ENCODE data around the gene RNF144A. TPM values are rescaled to one million over a fixed set of nuclear protein-coding genes. Genes with fewer than 3 reads are reported as not detected.

RNF144A gene
- total RNA-seq, 1 experiment from 2014 or later: 10.3 TPM

DNA sequence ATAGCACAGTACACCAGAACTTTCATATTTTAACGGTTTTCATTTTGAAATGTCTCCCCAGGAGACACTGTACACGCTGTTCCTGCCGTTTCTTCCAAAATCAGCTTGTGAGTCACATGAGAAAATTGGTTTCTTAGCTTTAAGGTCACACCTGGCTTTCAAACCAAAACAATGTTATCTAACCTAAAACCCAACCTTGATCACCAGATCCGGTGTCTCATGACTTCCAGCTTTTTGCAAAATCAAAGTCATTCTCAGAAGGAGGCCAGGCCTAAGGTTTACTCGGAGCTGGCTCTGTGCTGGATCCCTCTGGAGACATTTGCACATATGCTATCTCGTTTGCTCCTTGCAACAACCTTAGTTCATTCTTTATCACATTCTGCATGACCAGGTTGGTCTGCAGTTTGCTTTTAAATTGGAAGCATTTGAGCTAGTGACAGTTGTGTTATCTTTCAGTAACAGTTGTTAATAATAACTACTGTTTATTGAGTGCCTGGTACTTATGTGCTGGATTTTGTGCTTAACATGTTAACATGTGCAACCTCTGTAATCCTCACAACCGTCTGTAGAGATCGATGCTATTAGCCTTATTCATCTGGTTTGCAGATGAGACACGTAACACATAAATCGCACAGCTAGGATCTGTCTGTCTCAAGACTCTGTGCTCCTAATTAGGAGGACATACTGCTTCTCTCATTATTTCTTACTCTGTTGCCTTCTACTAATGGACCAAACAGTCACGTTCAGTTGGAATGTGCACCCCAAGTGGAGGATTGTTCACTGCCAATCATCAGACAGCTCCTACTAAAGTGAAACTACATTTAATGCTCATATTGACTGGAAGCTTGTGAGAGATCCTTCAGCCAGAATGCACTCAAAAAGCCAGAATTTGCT, 105.5 kb downstream of the RNF144A start:
- peak; percentile 64 for DNase-seq (ENCODE audit: low read depth)

DNA sequence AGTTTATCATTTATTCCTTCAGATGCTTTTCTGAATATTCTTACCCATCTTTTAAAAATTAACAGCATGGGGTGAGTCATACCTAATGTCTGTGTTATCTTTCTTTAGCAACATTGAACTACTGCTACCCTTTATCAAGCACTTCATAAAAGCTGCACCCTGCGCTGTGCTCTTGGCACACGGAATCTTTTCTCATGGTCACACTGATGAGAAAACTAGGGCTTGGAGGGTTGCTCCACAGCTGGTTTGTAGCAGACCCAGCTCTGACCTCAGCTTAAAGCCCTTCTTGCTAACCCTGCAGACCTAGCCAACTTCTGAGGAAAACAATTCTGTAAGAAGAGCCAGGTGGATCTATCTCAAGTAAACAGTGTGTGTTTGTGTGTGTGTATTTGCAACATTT, 106.3 kb downstream of the RNF144A start:
- DNase-seq (ENCODE audit: low read depth): peak; percentile 22

DNA sequence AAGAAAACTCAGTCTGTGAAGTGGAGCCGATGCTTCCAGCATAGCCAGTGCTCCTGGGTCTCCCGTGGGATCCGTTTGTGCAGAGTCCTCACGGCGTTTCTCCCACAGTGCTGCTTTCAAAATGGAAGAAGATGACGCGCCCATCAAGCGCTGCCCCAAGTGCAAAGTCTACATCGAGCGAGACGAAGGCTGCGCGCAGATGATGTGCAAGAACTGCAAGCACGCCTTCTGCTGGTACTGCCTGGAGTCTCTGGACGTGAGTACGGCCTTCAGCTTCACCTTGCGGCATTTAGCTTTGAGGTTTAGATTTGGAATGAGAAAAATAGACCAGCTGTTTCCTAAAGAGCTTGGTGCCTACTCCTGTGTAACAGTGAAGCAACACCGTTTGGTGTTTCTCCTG, 107.0 kb downstream of the RNF144A start:
- no peak for DNase-seq (ENCODE audit: low read depth)

DNA sequence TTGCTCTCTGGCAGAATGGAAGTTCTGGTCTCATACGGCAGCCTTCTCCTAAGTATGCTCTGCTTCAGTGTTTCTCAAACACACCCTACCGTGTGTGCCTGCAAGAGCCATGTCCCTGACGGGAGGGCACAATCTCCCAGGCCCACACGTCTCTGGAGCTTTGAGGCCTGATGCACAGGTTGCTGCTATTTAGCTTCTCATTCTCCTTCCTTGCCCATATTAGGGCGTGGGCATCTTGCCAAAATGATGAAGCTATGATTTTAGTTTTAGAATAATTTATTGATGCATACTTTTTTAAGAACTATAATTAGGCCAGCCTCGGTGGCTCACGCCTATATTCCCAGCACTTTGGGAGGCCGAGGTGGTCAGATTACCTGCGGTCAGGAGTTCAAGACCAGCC, 107.9 kb downstream of the RNF144A start:
- DNase-seq (ENCODE audit: low read depth): no peak

DNA sequence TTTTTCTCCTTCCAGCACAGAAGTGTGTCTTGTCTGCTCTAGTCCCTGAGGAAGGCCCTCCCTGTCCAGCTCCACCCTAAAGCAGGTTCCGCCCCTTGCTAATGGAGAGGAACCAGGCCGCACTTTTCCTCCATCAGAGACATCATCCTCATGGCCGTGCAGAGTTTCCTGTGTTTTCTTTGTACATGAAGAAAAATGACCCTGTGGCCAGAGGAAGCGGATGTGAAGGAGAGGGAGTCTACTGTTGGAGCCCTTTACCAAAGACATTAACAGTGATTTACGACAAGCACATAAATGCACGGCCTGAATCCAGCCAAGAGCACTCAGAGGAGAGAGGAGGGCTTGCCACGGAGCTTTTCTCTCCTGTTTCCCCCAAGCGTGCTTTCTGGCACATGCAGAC, 109.5 kb downstream of the RNF144A start:
- DNase-seq (ENCODE audit: low read depth): no peak

DNA sequence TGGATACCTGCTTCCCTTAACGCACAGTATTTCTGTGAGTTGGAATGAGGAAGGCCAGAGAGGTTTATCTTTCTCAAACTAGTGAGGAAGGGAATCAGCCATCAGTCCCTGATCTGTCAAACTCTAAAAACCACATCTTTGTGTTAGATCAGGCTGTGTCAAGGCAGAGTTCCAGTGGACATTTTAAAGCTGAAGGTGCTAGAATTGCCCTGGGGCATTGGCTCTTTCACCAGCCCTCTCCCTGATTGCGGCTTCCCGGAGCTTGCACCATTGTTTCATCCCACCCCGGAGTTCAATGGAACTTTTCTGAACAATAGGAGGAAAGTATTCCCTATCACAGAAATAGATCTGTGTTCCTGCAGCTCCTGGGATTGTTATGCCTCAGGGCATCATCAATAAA, 110.2 kb downstream of the RNF144A start:
- DNase-seq (ENCODE audit: low read depth): no peak

DNA sequence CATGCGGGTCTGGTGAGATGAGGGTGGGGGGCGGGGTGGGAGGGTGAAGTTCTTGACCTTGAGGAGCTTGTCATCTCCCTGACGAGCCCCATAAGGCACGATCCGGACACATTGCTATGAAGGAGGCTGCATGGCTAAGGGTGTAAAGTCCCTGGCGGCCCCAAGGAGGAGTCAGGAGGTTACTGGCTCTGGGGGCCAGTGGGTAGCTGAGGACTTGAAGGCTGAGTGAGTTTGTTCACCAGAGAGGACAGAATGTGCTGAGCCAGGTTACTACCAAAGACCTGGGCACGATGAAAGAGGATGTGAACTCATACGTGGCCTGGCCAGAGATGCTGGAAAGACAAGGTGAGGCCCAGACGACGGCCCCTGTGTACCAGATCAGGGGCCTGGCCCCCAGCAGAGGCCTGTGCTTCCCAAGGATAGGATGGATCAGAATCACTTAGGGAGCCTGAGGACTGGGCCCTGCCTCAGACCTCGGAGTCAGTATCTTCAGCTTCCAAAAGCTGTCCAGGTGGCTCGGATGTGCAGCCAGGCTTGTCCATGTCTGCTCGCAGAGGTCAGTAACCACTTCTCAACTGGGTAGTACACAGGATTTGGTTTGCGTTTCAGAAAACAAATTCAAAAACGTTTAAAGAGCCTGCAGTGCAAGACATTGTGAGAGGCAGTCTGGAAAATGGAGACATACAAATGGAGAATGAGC, 110.9 kb downstream of the RNF144A start:
- no peak for DNase-seq (ENCODE audit: low read depth)

DNA sequence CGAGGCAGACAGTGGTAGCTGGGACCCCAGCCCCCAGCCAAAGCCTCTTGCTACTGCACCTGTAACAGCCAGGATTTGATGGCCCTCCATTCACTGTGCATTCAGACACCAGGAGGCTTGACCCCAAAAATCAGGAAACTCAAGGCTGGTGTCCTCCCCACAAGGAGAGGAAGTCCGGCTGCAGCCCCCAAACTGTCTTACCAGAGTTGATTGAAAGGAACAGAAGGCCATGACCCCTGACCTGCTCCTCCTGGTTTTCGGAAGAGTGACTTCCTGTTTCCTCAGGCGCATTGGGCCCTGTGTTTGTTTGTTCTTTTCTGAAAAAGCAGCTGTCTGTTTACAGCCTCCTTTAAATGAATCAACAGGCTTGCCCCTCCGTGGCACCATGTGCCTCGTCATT, 111.6 kb downstream of the RNF144A start:
- no peak for DNase-seq (ENCODE audit: low read depth)

DNA sequence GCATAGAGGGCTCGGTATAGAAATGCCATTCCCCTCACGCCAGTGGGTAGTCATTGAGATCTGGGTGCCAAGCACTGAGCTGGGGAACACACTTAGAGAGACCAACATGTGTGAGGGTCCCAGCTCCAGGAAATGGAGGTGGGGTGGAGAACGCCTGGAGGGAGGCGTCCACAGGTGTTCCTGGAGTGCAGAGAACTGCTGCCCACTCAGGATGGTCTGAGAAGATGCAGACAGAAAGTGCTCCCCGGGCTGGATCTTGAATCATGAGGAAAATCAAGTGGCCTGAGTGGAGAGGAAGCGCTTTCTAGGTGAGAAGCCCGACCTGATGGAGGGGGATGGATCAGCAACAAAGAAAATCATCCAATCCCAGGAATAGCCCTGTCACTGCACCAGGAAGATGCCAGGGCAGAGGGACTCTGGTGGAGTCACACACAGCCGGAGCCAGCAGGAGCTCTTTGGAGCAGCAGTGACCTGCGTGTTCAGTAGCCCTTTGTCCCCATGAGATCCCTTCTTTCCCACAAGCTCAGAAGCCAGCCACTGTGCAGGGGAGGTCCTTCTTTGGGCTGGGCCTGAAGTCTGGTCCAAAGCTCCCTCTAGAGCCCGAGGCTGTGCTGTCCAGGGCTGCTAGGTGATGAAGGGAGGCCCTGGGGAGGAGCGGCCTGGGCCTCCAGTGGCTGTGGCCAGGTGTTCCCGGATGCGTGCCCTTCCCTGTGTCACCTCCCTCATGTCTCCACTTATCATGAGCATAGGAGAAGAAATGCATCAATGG, 112.3 kb downstream of the RNF144A start:
- DNase-seq (ENCODE audit: low read depth): no peak

DNA sequence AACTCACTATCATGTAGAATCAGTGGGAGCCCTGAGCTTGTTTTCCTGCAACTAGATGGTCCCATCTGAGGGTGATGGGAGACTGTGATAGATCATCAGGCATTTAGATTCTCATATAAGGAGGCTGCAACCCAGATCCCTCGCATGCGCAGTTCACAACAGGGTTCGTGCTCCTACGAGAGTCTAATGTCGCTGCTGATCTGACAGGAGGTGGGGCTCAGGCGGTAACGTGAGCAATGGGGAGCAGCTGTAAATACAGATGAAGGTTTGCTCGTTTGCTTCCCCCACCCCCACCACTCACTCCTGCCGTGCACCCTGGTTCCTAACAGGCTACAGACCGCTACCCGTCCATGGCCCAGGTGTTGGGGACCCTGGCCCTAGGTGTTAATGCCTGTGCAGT, 113.6 kb downstream of the RNF144A start:
- no peak for DNase-seq (ENCODE audit: low read depth)

DNA sequence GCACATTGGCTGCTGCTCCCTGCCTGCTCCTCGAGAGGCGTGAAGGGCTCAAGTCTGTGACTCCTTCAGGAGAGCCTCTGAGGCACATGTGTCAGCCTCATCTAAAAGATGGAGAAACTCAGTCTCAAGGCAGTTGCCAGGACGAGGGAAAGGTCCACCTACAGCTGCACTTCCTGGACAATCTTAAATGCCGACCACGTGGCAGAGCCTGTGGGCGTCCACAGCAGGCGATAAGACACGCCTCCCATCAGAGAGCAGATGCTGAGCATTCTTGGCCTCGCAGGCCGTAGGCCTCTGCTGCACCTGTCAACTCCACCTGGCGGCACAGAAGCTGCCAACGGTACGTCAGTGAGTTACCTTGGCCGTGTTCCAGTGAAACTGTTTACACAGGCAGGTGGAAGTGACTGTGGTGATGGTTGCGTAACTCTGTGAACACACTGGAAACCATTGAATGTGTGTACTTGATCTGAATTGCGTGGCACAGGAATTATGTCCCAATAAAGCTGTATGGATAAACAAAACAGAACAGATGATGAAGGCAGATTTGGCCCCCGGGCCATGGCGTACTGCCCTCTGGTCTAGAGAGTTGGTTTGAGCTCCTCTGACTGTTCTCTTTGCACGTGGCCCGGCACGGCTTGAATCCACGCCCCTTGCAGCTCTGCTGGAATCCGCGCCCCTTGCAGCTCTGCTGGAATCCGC, 114.5 kb downstream of the RNF144A start:
- DNase-seq (ENCODE audit: low read depth): peak; percentile 51

DNA sequence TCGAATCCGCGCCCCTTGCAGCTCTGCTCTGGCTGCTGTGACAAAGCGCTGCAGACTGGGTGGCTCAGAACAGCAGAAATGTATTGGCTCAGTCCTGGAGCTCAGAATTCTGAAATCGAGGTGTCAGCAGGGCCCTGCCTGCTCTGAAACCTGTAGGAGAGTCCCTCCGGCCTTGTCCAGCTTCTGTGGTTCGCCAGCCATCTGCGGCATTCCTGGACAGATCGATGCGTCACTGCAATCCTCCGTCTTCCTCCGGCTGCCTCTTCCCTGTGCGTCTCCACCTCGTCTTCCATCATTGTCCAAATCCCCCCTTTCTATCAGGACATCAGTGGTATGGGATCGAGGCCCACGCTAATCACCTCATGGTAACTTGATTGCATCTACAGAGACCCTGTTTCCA, 115.2 kb downstream of the RNF144A start:
- no peak for DNase-seq (ENCODE audit: low read depth)

DNA sequence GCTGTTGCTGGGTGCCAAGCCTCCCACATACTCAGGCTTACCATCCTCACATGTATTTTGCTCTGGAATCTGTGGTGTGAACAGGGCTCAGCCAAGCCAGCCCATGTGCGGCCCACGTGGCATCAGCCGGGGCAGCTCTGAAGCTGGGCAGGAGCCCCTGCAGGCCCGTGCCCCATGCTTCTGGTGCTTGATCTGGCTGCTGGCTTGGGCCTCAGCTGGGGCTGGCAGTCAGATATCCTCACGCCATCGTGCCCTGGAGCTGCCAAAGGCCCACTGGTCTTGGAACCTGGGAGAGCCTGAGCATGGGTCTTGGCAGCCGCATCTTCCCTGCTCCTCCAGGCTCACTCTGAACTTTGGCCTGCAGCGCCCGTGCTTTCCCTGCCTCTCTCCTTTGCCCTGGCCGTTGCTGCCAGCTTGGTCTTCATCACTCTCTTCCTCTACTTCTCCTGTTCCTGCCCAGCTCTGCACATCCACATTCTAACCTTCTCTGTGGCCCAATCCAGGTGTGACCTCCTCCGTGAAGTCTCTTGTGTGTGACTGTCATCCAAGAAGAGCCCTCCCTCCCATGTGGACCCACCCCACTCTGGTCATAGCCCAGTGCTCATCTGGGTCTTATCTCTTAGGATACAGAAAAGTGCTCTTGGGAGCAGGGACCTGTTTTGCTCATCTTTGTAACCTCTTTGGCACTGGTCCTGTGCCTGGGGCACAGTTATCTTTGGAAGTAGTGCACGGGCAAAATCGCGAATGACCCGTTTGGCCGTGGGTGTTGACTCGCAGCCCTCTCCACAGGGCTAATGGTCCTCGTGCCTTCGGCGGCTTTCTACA, 116.1 kb downstream of the RNF144A start:
- DNase-seq (ENCODE audit: low read depth): no peak

DNA sequence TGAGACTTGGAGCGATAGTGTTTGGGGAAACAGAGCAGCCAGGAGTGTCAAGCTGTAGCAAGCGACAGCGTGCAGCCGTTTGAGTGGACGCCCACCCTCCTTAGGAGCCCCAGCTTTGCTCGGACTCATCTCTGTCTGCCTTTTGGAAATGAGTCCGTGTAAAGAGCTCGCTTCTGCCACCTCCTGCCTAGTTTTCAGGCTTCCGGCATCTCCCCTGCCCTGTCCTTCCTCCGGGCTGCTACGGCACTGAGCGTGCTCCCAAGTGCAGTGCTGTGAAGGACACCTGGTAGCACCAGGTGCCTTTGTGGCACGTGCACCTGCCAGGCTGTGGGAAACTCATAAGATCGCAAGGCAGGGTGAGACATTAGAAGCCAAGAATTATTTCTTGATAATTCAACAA, 117.1 kb downstream of the RNF144A start:
- DNase-seq (ENCODE audit: low read depth): no peak

DNA sequence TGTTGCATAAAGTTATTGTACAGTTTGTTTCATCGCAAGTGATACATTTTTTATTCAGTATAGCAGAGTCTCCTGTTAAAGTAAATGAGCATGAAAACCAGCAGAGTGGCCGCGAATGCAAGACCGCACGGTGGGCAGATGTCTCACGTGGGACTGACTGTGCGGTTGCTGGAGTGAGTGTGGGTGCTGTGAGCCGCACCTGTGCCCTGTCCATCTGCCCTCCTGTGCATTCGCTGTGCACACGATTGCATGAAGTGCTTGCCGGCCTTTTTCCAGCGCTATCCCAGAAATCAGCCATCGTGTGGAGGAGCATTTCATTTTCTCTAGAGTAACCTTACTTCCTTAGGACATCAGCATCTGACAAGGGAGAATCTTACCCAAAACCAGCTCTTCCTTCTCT, 118.7 kb downstream of the RNF144A start:
- no peak for DNase-seq (ENCODE audit: low read depth)

DNA sequence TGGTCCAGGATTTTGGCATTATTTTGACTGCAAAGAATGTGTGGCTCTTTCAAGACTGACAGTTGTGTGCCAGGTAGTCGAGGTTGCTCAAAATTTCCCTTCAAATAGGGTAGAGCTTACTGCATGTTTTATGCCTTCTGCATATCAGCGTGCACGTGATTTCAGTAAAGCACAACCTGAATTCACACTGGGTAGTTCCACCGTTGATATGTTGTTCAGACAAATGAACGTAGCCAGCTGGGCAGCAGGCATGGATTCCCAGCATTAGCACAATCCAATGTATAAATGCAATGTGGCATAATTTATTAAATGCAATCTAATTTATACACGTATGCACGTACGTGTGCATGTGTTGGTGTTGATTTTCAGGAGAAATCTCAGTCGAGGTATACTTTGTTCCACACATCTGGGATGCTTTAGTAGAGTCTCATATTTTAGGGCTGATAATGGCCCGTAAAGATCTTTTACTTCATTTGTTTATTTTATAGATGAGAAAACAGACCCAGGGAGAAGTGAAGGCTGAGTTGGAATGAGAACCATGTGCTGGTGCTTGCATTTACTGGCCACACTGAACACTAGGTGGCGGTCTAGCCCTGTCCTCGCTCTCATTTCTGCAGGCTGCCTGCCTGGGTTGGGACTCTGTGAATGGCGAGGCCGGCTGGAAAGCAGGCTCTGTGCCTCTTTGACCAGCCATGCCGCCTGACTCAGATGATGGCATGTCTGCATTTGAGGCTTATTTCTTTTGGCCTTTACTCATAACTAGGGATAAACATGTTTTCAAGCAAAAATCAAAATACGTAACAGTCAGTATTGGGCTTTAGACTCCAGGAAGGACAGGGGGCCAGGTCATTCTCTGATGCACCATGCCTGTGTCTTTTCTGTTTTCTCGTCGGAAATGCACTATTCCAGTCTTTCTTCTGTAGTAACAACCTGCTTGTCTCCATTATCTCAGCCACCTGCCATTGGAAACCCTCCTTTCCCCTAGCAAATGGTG, 120.4 kb downstream of the RNF144A start:
- peak; percentile 70 for DNase-seq (ENCODE audit: low read depth)

DNA sequence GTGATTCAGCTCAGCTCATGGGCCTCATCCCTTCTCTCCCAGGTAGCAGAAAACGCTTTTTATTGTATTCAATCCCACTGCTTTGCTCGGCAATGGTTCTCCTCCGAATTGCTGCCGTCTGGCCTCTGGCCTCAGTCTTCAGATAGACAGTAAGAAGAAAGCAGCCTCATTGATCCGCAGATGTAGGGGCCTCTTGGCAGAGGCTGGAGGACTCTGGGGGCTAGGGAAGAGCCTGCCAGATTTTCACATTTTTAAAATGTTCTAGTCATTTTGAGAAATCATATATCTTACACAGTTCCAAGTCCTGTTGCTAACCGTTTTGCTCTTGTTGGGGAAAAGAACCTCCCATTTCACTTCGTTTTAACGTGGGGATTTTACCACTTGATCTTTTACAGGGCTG, 123.3 kb downstream of the RNF144A start:
- no peak for DNase-seq (ENCODE audit: low read depth)

DNA sequence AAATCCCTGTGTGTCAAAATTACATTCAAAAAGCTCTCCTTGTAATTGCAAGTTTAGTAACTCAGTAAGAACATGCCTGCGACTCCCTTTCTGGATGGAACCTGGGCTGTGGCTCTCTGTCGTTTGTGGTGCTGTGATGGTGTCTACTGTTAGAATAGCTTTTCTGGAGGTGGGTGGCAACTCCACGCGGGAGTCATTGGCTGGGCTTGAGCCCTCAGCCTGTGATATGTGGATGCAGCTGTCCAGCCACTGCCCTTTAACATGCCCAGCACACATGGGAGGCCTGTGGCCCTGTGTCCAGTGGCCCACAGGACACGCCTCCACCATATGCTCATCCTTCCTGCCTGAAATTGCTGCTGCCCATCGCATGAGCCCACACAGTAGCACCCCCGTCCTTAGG, 124.2 kb downstream of the RNF144A start:
- DNase-seq (ENCODE audit: low read depth): no peak

DNA sequence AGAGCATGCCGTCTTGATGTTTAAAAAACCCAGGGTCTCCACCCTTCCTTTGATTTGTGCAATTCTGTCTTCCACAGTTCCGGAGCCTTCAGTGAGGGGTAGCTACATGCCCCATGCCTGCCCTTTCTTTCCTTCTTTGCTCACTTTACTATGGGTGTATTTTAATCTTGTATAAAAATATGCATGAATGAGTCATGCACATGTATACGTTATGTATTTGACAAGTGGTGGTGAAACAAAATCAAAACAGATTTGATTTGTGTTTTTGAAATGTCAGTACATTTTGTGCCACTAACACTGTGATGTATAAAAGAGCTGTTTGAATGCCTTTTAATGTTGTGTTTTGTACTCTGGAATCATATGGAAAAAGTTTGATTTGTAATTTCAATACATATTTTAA, 126.5 kb downstream of the RNF144A start:
- DNase-seq (ENCODE audit: low read depth): no peak
